ENCODE results near the gene CENPM.

Gene CENPM

GRCh38 chr22:41929418-41929810, 17.5 kb downstream of the CENPM start:
- DNase-seq: no peak

GRCh38 chr22:41928593-41929417, 18.1 kb downstream of the CENPM start:
- DNase-seq: no peak

GRCh38 chr22:41927813-41928212, 19.1 kb downstream of the CENPM start:
- DNase-seq: no peak

- DNase-seq: peak; percentile 82
Observed at GRCh38 chr22:41925783-41926460, 21.0 kb downstream of the CENPM start.

GRCh38 chr22:41923595-41924276, 23.2 kb downstream of the CENPM start:
- no peak for DNase-seq

GRCh38 chr22:41922940-41923594, 23.9 kb downstream of the CENPM start:
- DNase-seq: no peak

- no peak for DNase-seq
Observed at GRCh38 chr22:41922328-41922727, 24.6 kb downstream of the CENPM start.

GRCh38 chr22:41920271-41920976, 26.5 kb downstream of the CENPM start:
- no peak for DNase-seq

- peak; percentile 38 for DNase-seq
Observed at GRCh38 chr22:41919357-41920224, 27.4 kb downstream of the CENPM start.

- DNase-seq: no peak
Observed at GRCh38 chr22:41917903-41918791, 28.8 kb downstream of the CENPM start.

GRCh38 chr22:41917375-41917902, 29.5 kb downstream of the CENPM start:
- DNase-seq: no peak

- no peak for DNase-seq
Observed at GRCh38 chr22:41916745-41917358, 30.1 kb downstream of the CENPM start.

GRCh38 chr22:41915786-41916493, 31.0 kb downstream of the CENPM start:
- no peak for DNase-seq

GRCh38 chr22:41915035-41915785, 31.7 kb downstream of the CENPM start, which contains the start of gene SHISA8:
Gene SHISA8, minus strand, starts transcription at chr22:41915074. Its CDS starts 407 bp downstream, at chr22:41914667.
- peak; percentile 64 for DNase-seq

- DNase-seq: no peak
Observed at GRCh38 chr22:41914611-41915034, 32.3 kb downstream of the CENPM start.

GRCh38 chr22:41913842-41914534, 33.0 kb downstream of the CENPM start:
- no peak for DNase-seq

- DNase-seq: no peak
Observed at GRCh38 chr22:41913040-41913719, 33.8 kb downstream of the CENPM start.

All from activated CD4-positive, alpha-beta T cell treated with anti-CD3 and anti-CD28 coated beads, Interleukin-2, amount 50 U/mL, for 1 hour (primary cell).